Esophagus squamous epithelium (tissue), 5 donors: Measurements from ENCODE around the gene BCAR3. TPM values are rescaled to one million over a fixed set of nuclear protein-coding genes. Genes with fewer than 3 reads are reported as not detected.

ENCODE experiments used
- DNase-seq: peaks from one replicate; lab custom pipeline; 2025; lab: John Stamatoyannopoulos, UW
- H3K27ac ChIP-seq, 4 donors: fragments of 200-600 bp; sonication (generic); one replicate each; pipeline ENCODE4 v1.5.1; 2016 to 2019; ENCODE audit warnings: mild to moderate bottlenecking in 1 of 4
- H3K27me3 ChIP-seq, 4 donors: fragments of 200-600 bp; sonication (generic); 1 replicate in 3 of 4; 2 replicates in 1 of 4; pipeline versions ENCODE4 v1.5.1 to v1.6.0; 2017 to 2021; ENCODE audit warnings: antibody characterized with exemption in 1 of 4
- H3K36me3 ChIP-seq, 3 donors: fragments of 200-600 bp; sonication (generic); one replicate each; pipeline ENCODE4 v1.5.1; 2016 to 2019
- H3K4me1 ChIP-seq, 3 donors: fragments of 200-600 bp; sonication (generic); one replicate each; pipeline ENCODE4 v1.5.1; 2017 to 2019
- H3K4me3 ChIP-seq, 4 donors: fragments of 200-600 bp; sonication (generic); 1 replicate in 3 of 4; 2 replicates in 1 of 4; pipeline ENCODE4 v1.5.1; 2016 to 2019; ENCODE audit warnings: mild to moderate bottlenecking in 2 of 4, moderate library complexity in 1 of 4
- H3K9me3 ChIP-seq, 3 donors: fragments of 200-600 bp; sonication (generic); one replicate each; pipeline ENCODE4 v1.5.1; 2016 to 2019
- POLR2A ChIP-seq, 4 donors: fragments of 450-650 bp; IDR thresholded peaks; one replicate each; pipeline ENCODE4 v1.6.1; 2017; ENCODE audit warnings: antibody characterized with exemption in 4 of 4, mild to moderate bottlenecking in 4 of 4, moderate library complexity in 3 of 4
- WGBS, 2 donors: methylation state at CpG; one replicate each; pipeline ENCODE4 v1.1.5; 2018; 5-methylcytosine and 5-hydroxymethylcytosine counted together
- intact Hi-C: fragments of 100-400 bp; cut with DNase I; formaldehyde crosslinking; loops from one replicate; pipeline ENCODE4 v1.15.0; 2022
- total RNA-seq, 4 donors: library from RNA; depleted of rRNA; stranded (reverse); fragments of >200 nt; gene quantifications; one replicate each; pipeline ENCODE4 v1.1.0, GENCODE V29; 2016
- TF ChIP-seq, protein P1 (sequence below), 6 experiments: fragments of 450-650 bp in 4 of 6; fragments of 200-600 bp in 2 of 6; sonication (generic) in 2 of 6; IDR thresholded peaks; one replicate each; pipeline ENCODE4 v1.5.1; 2016 to 2019; ENCODE audit warnings: antibody characterized with exemption in 6 of 6, mild to moderate bottlenecking in 4 of 6, moderate library complexity in 4 of 6
- donor health status: DM: yes; HTN: yes; CAD: no.

Gene BCAR3
- total RNA-seq, 4 donors from 2014 or later: 6.9 to 17.5 (median 9.4) TPM

DNA sequence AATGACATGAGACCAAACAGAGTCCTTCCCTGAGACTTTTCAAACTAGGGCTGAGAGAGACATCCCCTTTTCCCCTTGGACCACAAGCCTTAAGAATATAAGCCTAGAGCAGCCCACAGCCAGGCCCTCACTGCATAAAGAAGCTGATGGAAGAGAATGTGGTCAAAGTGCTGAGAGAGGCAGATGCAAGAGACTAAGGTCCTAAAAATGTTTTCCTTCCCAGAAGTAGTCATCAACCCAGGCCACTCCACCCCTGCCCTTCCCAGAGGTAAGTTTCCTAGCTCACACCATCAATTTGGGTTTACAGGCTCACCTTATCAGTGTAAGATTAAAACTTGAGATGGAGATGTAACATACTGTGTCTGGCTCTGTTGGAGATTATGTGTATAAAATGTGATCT lies 58.2 kb downstream of the BCAR3 start:
- Histone ChIP-seq H3K27ac (no peak overlapping the region), H3K4me3 (no peak overlapping the region), H3K9me3 (no peaks in the 10 kb centered on the region), H3K36me3 (no peaks in the 10 kb centered on the region), H3K4me1 (peaks cover 0 to 20% (median 0%) of the 10 kb centered on the region in 3 donors), H3K27me3 (no peaks in the 10 kb centered on the region)
- TF ChIP-seq POLR2A (IDR thresholded peaks at IDR 0.05): no peak
- TF ChIP-seq, protein P1, sequence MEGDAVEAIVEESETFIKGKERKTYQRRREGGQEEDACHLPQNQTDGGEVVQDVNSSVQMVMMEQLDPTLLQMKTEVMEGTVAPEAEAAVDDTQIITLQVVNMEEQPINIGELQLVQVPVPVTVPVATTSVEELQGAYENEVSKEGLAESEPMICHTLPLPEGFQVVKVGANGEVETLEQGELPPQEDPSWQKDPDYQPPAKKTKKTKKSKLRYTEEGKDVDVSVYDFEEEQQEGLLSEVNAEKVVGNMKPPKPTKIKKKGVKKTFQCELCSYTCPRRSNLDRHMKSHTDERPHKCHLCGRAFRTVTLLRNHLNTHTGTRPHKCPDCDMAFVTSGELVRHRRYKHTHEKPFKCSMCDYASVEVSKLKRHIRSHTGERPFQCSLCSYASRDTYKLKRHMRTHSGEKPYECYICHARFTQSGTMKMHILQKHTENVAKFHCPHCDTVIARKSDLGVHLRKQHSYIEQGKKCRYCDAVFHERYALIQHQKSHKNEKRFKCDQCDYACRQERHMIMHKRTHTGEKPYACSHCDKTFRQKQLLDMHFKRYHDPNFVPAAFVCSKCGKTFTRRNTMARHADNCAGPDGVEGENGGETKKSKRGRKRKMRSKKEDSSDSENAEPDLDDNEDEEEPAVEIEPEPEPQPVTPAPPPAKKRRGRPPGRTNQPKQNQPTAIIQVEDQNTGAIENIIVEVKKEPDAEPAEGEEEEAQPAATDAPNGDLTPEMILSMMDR (IDR thresholded peaks at IDR 0.05): no peak
- DNase-seq: no peak
- intact Hi-C loops: loop anchor here (5.0 kb wide), 1 partner anchor 186 kb away; no protein-coding TSS in a partner anchor

DNA sequence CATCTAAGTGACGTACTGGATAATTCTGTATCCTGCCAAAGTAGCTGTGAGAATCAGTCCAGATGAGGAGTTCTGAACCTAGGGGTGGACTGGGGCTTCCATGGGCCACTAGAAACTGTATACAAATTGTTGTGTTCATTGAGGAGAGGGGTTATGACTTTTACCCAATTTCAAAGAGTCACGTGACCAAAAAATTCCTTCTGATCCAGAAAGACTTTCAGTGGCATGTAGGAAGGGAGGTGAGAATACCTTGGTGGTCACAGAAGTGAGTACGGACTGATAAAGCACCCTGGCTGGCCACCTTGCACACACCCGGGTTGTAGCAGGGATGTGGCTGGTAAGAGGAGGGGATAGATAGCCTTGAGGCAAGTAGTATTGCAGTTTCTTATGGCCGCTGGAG lies 60.4 kb downstream of the BCAR3 start:
- intact Hi-C loops: loop anchor here (5.0 kb wide), 1 partner anchor 184 kb away; no protein-coding TSS in a partner anchor
- Histone ChIP-seq H3K9me3 (no peaks in the 10 kb centered on the region), H3K27me3 (no peaks in the 10 kb centered on the region), H3K4me1 (peaks cover 11 to 42% (median 19%) of the 10 kb centered on the region in 3 donors), H3K27ac (no peak overlapping the region), H3K36me3 (no peaks in the 10 kb centered on the region), H3K4me3 (no peak overlapping the region)
- WGBS, 2 donors: 90 to 97% methylated on average over 5 of the region's 5 CpGs
- DNase-seq: no peak
- TF ChIP-seq, protein P1 (IDR thresholded peaks at IDR 0.05): no peak
- TF ChIP-seq POLR2A (IDR thresholded peaks at IDR 0.05): no peak

DNA sequence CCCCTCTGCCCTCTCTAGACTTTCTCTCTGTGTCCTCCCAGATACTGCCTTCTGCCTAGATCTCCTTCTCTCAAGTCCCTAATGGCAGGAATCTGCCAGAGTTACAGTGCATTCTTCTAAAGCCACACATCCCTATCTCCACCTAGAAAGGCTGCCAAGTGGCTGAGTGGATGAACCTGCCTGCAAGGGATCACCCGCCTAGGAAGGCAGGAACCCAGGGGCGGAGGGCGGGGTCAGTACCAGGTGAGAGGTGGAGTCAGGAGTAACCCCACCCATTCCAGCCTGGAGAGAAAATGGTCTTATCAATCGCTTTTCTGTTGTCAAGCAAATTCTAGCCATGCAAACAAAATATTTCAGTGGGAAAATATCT lies 60.8 kb downstream of the BCAR3 start:
- Histone ChIP-seq H3K9me3 (no peaks in the 10 kb centered on the region), H3K27me3 (no peaks in the 10 kb centered on the region), H3K27ac (no peak overlapping the region), H3K4me1 (peaks cover 11 to 43% (median 23%) of the 10 kb centered on the region in 3 donors), H3K36me3 (no peaks in the 10 kb centered on the region), H3K4me3 (no peak overlapping the region)
- intact Hi-C loops: loop anchor here (5.0 kb wide), 1 partner anchor 184 kb away; no protein-coding TSS in a partner anchor
- WGBS, 2 donors: 75 to 94% methylated on average over 1 to 4 of the region's 4 CpGs
- TF ChIP-seq, protein P1 (IDR thresholded peaks at IDR 0.05): no peak
- TF ChIP-seq POLR2A (IDR thresholded peaks at IDR 0.05): no peak
- DNase-seq: no peak

DNA sequence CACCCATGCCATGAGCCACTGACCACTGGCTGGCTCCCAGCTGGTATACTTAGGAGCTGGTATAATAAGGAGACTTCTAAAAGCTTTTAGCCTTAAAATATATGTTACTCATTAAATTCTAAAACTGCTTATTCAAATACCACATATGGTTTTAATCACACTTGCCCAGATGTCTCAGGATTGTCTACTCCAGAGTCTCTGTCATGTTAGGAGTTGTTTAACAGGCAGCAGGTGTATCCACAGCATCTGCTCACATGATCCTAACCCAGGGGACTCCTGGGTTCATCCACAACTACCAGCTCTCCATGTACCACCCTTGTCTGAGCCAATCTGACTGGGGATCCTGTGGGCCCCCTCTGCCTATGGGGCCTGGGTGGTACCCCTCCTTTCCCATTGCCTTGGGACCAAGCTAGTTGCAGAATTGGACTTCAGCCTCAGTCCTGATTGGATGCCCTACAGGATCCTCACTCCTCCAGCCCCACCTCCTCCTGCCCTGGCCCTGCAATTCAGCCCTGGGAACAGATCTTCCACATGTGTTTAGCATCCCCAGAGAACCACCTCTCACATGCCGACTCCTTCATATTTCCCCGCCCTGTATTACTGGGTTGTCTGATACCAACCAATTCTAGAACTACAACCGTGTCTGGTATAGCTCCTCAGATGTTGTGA lies 61.3 kb downstream of the BCAR3 start:
- TF ChIP-seq, protein P1 (IDR thresholded peaks at IDR 0.05): no peak
- no peak for TF ChIP-seq POLR2A (IDR thresholded peaks at IDR 0.05)
- no peaks in the 10 kb centered on the region for H3K36me3 ChIP-seq
- DNase-seq: no peak
- no peak overlapping the region for H3K27ac ChIP-seq
- H3K4me1 ChIP-seq: peaks cover 13 to 44% (median 28%) of the 10 kb centered on the region in 3 donors
- intact Hi-C loops: loop anchor here (5.0 kb wide), 1 partner anchor 183 kb away; no protein-coding TSS in a partner anchor
- no peaks in the 10 kb centered on the region for H3K27me3 ChIP-seq
- 85% methylated on average over 3 of the region's 3 CpGs for WGBS, 2 donors
- H3K9me3 ChIP-seq: no peaks in the 10 kb centered on the region
- H3K4me3 ChIP-seq: no peak overlapping the region

DNA sequence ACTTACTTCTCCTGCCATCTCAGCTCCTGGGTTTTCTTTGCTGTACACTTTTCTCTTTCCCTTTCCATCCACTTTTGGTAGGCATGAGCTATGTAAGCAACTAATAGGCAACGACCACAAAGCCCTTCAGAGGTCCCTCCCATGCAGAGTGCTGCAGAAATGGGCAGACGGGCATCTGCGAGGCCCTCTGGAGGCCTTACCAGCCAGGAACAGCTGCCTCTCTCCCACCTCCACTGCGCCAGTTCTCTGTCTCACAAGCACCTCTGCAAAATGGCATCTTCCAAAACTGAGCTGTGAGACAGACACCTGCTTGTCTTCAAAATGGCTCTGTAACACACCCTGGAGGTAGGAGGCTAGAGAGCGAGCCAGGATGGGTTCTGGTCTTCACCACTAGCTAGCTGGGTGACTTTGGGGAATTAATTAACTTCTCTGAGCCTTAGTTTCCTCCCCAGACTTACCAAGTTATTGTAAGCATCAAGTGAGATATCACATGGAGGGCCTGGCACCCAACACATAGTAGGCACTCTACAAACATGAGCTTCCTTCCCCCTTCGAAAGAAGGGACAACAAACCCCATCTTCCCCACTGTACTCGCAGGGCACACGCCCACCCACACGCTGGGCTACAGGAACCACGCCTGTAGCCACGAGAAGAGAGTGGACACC lies 62.0 kb downstream of the BCAR3 start:
- no peaks in the 10 kb centered on the region for H3K9me3 ChIP-seq
- DNase-seq: no peak
- no peaks in the 10 kb centered on the region for H3K36me3 ChIP-seq
- no peak overlapping the region for H3K4me3 ChIP-seq
- intact Hi-C loops: loop anchor here (5.0 kb wide), 1 partner anchor 182 kb away; no protein-coding TSS in a partner anchor
- H3K27me3 ChIP-seq: no peaks in the 10 kb centered on the region
- no peak for TF ChIP-seq POLR2A (IDR thresholded peaks at IDR 0.05)
- WGBS, 2 donors: 86 to 92% methylated on average over 10 to 11 of the region's 11 CpGs
- H3K4me1 ChIP-seq: peaks cover 17 to 51% (median 35%) of the 10 kb centered on the region in 3 donors
- H3K27ac ChIP-seq: no peak overlapping the region
